CD4-positive, alpha-beta T cell treated with Interferon alpha-2 for 1 hour (primary cell): ENCODE data around the gene ZNF385B.

Experiments
- DNase-seq, 2 donors: peaks; one replicate each; pipeline ENCODE4 v3.0.0-alpha.2; 2020 to 2022

Gene ZNF385B

DNA sequence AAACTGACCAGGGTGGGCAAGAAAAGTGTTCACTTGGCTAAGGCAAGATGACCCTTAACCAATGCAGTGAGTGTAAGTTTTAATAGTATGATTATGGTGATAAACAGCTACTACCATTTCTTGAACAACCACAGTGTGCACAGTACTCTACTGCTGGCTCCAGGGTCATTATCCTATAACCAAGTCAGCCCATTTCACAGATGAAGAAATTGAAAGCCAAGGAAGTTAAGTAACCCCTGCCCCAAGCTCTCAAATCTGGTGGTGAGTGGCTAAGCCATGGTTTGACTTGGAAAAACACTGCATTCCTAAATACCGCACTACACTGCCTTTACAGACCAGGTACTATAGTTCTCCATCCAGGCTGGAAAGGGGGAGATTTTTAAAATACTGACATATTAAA lies 5.7 kb downstream of the ZNF385B start:
- DNase-seq: no peak

DNA sequence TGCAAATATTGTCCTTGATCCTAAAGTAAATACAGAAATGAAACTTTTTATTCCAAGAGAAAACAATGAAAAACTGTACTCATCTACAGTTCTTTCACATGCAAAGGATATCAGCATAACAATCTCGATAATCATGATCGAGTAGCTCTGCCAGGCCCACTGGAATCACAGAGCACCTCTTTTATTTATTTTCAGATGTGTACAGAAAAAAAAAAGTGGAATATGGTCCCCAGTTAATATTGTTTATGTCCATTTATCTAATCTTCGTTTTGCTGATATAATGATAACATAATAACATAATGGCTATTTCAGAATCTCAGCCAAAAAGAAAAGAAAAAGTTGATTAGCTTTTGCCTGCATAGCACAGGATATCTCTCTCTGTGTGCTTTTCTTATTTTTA lies 6.5 kb downstream of the ZNF385B start:
- no peak for DNase-seq

DNA sequence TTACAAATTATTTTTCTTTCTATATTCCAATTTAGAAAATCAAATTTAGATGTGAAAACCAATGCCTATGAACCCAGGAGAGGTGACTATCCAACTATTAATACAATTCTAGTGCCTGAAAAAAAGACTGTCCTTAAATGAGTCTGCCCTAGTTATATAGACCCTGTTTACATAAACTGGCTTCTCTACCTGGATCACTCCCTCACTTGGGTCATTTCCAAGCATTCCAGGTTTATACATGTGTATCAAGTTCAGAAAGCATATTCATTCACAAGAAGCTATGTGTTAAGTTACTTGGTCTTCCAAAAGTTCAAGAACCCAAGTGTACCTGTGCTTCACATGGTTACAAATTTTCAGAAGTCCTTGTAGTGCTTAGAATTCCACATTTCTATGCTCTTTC lies 8.3 kb downstream of the ZNF385B start:
- DNase-seq: no peak

DNA sequence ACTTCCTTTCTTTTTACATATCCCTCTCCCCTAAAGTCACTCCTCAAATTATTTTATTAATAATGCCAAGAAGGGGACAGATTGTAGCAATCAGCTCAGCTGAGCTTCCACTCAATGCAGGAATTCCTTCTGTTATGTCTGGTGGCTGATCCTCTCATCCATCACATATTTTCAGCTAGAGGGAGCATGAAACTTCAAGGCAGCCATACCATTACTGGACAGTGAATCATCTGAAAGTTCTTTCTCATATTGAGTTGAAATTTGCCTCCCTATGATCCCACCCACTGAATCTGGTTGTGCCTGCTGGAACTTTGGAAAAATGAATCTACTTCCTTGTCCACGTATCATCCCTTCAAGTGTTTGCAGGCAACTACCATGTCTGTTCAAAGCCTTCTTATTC lies 11.2 kb downstream of the ZNF385B start:
- no peak for DNase-seq

DNA sequence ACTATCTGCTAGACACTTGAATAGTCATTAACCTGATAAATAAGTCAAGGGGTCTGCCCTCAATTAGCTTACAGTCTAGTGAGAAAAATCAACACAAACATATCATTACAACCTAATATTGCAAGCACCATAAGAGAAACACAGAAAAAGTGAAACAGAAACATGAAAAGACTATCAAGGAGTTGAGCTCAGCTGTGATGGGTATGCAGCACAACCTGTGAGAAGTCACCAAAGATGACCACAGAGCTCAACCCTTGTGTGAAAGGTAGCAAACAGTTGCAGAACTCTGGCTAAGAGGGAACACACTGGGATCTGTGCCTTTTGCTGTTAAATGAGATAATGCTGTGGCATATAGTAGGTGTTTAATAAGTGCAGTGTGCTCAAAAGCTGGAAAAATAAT lies 11.7 kb downstream of the ZNF385B start:
- no peak for DNase-seq

DNA sequence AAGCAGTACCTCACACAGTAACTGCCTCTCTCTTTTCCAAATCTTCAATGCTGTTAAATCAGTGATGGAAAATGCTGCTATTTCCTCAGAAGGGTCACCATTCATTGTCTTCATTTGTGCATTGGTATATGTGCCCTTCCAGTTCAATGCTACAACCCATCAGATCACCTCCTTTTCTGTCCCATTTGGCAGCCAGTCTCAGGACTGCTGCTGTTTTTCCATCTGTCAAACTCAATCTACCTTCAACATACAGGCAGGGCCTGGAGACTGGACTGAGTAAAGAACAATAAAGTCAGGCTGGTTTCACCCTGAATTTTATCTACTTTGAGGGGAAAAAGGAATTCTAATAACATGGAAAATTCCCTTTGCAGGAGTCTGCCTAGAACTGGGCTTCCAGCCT lies 17.9 kb downstream of the ZNF385B start:
- no peak for DNase-seq

DNA sequence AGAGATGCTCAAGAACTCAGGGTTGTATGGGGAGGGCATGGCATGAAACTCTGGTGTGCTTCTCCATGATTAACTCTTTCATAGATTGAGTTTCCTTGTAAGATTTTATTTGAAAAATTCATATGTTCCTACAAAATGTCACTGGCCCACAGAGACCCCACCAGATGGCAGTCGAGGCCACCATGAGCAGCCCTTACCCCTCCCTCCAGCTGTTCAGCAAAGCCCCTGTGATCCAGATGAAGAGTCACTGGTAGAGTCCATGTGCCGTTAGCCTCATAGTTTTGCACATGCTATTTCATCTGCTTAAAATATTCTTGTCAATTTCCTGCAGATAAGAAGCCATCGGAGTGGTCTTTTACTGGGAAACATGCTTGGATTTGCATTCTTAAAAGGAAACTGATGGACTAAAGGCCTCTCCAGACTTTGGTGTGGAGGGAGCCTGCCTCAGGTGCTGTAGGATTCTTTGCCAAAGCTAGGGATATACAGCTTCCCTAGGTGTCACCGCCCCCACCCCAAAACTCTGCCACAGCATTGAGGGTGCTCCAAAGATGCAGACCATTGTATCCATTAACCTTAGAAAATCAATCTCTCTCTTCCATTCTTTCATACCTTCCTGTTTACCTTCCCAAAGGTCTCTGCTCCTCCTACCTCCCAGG lies 18.8 kb downstream of the ZNF385B start:
- DNase-seq: no peak

DNA sequence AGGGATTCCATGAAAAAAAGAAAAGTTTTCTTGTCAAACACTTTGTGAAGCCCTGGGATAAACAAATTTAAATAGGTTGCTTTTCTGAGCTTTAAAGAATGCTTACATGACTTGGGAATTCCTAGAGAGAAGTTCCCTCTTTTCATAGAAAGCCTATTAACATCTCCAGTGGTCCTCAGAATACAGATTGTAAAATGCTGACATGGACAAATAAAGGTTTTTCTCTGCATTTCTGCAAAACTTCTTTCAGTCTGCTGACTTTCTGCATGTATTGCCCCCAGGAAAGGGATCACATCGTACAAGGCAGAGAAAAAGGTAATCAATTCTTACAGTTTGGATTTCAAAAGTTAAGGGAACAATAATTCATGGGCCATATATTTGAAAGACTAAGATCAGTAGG lies 20.6 kb downstream of the ZNF385B start:
- no peak for DNase-seq

DNA sequence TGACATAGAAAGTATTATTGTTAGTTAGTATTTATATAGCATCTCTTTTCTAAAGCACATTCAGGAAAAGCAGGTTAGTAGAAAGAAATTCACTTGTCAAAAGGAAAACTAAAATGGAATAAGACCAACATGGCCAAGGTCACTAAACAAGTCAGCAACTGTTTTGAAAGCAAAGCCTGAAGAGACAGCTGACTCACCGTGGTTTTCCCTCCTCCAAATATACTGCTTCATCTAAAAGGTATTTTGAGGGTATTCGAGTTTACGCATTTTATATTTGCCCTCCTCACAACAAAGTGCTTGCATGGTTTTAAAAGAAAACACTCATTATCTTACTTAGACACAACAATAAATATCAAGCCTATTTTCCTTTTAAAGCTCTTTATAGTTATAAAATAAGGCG lies 24.0 kb downstream of the ZNF385B start:
- no peak for DNase-seq

DNA sequence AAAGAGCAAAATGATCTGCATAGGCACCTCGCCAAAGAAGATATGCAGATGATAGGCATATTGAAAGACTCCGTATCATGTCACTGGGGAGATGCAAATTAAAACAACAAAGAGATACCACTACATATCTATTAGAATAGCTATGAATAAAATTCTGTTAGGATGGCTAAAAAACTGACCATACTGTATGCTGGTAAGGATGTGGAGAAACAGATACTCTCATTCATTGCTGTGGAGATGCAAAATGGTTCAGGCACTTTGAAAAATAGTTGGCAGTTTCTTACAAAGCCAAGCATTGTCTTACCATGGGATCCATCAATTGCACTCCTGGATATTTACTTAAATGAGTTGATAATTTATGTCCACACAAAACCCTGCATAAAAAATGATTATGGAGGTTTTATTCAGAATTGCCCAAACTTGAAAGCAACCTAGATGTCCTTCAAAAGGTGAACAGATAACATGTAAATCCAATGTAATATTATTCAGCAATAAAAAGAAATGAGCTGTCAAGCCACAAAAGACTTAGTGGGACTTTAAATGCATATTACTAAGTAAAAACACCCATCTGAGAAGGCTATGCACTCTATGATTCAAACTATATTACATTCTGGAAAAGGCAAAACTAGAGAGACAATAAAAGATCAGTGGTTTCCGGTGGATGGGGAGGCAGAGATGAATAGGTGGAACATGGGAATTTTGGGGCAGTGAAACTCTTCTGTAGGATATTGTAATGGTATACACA lies 31.2 kb downstream of the ZNF385B start:
- no peak for DNase-seq

DNA sequence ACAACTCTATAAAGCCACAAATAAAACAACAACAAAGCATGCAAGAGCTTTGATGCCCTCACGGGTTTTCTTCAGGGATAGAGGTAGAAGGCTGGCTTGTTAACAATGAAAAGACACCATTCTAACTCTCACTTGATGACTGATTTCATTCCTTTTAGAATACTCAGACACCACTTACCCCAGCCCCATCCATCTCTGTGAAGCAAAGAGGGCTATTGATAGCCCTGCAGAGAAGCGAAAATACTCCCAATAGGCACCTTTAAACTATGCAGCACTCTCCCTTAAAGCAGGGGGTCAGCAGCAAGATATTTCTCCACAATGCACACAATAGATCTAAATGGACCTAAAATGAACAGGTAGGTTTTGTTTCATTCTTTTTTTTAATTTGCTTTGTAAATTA lies 35.1 kb downstream of the ZNF385B start:
- no peak for DNase-seq

DNA sequence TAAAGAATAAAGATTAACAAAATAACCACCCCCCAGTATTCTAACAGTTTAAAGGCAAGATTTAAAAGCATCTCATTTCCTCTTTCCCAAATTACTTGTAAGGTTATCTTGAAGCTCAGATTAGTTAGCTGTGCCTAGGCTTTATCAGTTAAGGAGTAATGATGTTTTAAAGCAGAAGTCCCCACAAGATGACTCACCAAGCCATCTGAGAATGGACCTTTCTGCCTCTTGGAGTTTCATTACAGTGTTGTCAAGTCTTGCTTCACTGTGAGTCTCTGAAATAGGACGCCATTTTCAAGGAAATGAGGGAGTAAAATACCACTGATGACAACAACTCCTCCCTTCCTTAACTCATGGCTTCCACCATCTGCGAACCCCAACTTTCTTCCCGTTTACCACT lies 35.9 kb downstream of the ZNF385B start:
- no peak for DNase-seq

DNA sequence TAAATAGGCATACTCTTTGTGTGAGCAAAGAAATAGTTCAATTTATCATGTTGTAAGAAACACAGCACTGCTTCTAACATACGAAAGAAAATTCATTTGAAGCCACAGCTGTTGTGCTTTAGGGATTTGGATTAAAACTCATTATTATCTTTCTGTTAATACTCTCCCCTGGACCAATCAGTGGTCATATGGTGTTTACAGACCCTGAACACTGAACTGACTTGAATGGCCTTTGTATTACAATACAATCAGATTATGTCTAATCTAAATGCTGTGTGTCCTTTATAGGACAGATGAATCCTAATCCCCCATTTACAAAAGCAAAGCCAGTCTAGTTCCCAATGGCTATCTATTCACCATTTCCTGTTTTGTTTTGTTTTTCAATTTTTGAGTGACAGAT lies 36.5 kb downstream of the ZNF385B start:
- no peak for DNase-seq

DNA sequence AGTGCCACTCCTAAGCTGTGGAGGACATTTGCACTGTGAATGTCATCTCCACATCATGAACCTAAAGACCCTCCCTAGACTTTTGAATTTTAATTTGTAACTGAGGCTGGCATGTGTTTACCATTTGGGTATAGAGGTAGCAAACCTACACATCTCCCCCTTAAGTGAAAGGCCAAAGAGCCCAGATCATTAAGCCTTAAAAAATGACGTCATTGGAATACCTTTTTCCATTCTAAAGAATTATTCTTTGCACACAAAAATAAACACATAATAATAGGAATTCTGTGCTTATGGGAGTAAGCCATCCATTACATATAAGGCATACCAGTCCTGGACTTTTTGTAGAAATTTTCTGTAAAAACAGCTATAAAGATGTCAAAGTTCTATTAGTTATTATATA lies 38.9 kb downstream of the ZNF385B start:
- no peak for DNase-seq

DNA sequence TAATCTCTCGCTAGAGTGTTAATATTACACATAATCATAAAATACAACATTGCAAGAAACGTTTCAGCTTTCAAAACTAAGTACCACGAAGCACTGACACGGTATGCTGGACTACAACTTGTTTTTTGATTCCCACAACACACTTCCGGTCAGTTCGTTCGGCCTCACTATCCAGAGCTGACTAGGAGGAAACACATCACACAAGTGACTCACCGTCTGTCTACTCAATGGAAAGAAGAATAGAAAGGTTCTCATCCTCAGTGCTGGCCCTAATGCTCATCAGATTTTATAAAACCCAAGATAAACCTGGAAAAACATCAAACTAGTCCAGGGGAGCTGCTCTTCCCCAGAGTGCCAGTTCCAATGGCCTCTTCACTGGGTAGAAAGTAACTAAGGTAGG lies 42.9 kb downstream of the ZNF385B start:
- no peak for DNase-seq

DNA sequence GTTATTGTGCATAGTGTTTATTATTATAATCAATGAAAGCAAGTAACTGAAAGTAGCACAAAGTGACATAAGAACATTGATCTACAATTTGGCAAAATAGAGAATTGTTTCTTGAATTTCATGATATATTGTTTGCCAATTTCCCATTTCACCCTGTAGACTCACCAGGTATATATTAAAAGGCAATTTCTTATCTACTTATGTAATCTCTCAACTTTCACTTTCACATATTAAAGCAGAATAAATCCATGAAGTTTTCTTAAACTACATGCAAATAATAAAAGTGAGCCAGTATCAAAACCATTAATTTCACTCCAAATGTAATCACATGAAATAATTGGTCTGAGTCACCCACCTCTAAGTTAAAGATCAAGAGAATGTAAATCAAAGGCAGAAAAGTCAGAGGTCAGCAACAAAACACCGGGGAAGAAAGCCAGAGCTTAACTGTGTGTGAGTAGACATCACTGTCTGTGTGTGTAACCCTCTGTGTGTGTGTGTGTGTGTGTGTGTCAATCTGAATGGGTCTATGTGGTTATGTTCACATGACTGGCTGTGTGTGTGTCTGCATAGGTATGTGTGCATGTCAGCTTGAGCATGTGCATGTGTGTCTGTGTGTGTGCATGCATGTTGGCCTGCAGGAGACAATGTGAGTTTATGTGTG lies 44.1 kb downstream of the ZNF385B start:
- no peak for DNase-seq

DNA sequence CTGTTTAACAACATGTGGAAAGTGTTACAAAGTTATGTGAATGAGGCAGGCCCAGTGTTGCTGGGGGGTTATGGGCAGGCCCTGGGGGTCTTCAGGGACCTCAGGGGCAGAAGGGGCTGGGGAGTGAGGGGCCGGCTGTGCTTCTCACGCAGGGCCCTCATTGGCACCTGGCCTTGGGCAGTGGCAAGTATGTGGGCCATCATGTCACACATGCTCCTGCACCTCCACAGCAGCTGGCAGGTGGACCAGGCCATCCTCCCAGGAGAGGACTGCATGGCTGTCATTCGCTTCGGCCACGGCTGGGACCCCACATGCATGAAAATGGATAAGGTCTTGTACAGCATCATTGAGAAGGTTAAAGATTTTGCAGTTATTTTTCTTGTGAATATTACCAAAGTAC lies 47.4 kb downstream of the ZNF385B start:
- DNase-seq: no peak

DNA sequence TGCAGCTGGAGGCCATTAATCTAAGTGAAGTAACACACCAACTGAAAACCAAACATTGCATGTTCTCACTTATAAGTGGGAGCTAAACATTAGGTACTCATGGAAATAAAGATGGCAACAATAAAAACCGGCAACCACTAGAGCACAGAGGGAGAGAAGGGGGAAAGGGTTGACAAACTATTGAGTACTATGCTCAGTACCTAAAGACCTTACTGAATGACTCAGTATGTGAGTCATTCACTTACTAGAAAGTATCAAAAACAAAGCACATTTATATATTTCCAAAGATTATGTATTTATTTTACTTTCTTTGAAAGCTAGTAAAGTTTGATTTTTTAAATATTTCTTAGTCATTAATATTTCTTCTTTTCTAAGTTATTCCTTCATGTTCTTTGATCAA lies 48.9 kb downstream of the ZNF385B start:
- DNase-seq: no peak

DNA sequence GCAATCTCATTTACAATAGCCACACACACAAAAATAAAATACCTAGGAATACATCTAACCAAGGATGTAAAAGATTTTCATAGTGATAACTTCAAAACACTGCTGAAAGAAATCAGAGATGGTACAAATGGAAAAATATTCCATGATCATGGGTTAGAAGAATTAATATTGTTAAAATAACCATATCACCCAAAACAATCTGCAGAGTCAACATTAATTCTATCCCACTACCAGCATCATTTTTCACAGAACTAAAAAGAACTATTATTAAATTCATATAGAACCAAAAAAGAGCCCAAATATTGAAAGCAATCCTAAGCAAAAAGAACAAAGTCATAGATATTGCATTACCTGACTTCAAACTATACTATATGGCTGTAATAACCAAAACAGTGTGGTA lies 50.4 kb downstream of the ZNF385B start:
- DNase-seq: no peak

DNA sequence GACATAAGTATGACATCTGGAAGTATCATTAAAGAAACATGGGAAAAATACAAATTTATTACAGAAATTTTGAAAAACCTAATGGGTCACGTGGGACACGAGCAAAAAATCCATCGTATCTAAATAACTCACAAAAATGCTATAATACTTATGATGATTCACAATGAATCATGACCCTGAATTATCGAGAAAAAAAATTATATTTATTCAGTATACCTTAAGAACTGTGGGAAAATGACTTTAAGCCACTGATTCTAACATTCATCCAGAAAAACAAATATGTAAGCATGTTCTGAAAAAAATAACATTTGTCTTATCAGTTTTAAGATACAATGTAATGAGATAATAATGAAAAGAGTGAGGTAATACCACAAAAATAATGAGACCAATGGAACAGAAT lies 51.8 kb downstream of the ZNF385B start:
- no peak for DNase-seq

DNA sequence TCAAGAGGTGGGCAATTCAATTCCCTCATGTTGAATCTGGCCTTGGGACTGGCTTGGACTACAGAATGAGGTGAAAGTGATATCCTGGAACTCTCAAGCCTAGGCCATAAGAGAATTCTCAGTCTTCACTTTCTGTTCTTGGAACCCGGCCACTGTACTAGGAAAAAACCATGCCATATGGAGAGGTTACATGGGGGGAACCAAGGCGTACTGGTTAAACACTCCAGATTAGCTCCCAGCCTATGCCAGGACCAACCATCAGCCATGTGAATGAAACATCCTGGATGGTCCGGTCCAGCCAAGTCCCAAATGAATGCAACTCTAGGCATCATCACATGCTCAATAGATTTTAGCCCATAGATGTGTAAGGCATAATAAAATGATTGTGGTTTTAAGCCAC lies 56.4 kb downstream of the ZNF385B start:
- DNase-seq: no peak

DNA sequence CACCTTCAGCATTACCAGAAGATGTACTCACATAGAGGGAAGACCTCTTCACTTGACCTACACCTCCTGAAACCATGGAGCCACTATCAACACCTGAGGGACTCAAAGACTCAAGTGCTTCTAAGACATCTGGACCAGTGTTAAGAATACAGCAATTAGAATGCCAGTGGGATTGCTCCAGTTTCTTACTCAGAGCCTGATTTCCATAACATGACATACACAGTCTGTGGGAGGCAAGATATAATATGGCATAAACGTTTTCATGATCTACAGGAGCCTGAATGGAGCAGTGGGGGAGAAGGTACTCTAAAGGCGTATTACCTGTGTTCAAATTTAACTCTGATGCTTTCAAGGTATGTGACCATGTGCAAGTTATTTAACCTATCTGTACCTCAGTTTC lies 57.2 kb downstream of the ZNF385B start:
- no peak for DNase-seq

DNA sequence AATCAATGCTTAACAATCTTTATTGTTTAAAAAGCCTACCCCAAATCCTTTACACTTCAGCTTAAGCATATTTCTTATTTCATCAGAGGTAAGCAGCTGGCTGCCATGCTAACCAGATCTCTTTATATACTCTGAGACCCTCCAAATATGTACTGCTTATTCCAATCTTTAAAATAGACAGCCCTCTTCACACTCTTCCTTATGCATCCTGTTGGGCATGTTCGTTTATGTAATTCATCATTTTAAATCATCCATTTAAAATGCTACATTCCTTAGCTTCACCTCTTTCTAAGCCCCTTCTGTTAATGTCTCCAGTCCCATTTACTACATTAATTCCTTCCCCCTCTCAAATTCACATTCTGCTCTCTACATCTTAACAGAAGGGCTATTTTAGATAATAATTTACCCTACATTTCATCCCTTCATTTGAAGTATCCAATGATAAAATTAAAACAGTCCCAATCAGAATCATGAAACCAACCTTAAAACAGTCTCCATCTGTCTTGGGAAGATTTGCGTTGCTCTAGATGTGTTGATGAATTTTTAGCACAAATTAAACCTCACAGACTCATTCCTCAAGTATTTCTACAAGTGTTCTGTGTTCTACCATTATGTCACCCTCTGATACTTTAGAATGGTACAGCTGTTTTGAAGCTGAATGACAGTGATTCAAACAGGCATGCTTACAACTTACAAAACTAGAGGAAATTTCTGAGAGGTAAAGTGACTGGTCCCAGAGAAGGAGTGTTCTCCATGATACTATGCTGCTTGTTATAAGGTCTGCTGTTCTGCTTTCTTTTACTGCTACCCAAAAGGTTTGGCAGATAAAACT lies 59.1 kb downstream of the ZNF385B start:
- DNase-seq: no peak

DNA sequence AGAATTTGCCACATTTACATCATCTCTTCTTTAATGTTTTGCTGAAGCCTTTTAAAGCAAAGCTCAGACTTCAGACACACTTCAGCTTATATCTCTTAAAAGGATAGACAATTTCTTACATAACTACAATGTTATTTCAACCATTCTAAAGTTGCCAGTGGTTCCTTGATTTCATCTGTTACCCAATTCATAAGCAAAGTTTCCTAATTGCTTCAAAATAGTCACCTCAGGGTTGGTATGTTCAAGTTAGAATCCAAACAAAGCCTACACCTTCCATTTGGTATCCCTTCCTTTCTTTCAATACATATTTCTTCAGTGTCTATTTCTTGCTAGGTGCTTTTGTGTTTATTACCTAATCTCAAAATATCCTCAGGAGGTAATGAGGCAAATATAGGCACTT lies 60.6 kb downstream of the ZNF385B start:
- DNase-seq: no peak
